ENCODE results near the gene ARHGEF11. TPM values are rescaled to one million over a fixed set of nuclear protein-coding genes. Genes with fewer than 3 reads are reported as not detected.

ARHGEF11 gene
- total RNA-seq, 1 experiment from 2014 or later, result 31.5 TPM

DNA sequence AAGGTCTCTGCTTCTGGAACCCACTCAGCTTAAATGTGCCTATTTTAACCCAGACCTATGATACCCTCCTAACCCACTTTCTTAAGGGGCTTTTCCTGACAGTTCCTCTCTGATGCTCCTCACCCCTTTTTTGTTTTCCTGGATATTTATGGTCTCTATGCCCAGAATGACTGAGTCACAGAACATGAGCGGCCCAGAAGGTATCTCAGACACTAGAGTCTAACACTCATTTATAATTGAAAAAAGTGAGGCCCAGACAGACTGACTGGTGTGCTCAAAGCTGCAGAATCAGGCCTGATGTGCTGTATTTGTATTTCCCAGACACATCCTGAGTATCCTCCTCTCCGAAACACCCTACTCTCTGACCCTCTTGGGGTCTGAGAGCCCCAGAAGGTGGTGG lies 81.1 kb downstream of the ARHGEF11 start:
- peaks cover 6% of the 10 kb centered on the region; the same call in 1 of the 2 replicates for H3K36me3 ChIP-seq (ENCODE audit: low read depth)
- no peaks in the 10 kb centered on the region for H3K9me3 ChIP-seq (ENCODE audit: insufficient read depth, low read depth)
- no peaks in the 10 kb centered on the region for H3K27me3 ChIP-seq (ENCODE audit: insufficient read depth, low read depth)
- H3K79me2 ChIP-seq (ENCODE audit: low read depth), result no peaks in the 10 kb centered on the region
- CTCF ChIA-PET, result no interaction called here
- no peak for TF ChIP-seq EZH2 (IDR thresholded peaks at IDR 0.05; ENCODE audit: low read depth)
- TF ChIP-seq, protein P1, sequence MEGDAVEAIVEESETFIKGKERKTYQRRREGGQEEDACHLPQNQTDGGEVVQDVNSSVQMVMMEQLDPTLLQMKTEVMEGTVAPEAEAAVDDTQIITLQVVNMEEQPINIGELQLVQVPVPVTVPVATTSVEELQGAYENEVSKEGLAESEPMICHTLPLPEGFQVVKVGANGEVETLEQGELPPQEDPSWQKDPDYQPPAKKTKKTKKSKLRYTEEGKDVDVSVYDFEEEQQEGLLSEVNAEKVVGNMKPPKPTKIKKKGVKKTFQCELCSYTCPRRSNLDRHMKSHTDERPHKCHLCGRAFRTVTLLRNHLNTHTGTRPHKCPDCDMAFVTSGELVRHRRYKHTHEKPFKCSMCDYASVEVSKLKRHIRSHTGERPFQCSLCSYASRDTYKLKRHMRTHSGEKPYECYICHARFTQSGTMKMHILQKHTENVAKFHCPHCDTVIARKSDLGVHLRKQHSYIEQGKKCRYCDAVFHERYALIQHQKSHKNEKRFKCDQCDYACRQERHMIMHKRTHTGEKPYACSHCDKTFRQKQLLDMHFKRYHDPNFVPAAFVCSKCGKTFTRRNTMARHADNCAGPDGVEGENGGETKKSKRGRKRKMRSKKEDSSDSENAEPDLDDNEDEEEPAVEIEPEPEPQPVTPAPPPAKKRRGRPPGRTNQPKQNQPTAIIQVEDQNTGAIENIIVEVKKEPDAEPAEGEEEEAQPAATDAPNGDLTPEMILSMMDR (conservative IDR thresholded peaks at IDR 0.05), result no peak
- BruUV-seq (replicated peaks), result no TSS peak
- no peaks in the 10 kb centered on the region for H3K9me2 ChIP-seq (ENCODE audit: insufficient read depth)
- DNase-seq, result no peak
- no peak overlapping the region for H3K27ac ChIP-seq
- no peak overlapping the region for H2AFZ ChIP-seq
- intact Hi-C loops (cut with micrococcal nuclease; ENCODE audit: unreplicated experiment), result loop anchor here (10.0 kb wide), 1 partner anchor 80 kb away; the partner anchor contains the start of gene ARHGEF11
- no peak overlapping the region for H3K4me3 ChIP-seq
- H3F3A ChIP-seq (ENCODE audit: insufficient read depth, low read depth), result peaks cover 3% of the 10 kb centered on the region; the same call in 1 of the 2 replicates
- peaks cover 14% of the 10 kb centered on the region for H3K4me1 ChIP-seq (replicated peaks; ENCODE audit: insufficient read depth)
- H3K4me2 ChIP-seq, result no peak overlapping the region
- H4K20me1 ChIP-seq (ENCODE audit: insufficient read depth), result no peaks in the 10 kb centered on the region
- POLR2A ChIA-PET (ENCODE audit: unreplicated experiment), result no interaction called here

DNA sequence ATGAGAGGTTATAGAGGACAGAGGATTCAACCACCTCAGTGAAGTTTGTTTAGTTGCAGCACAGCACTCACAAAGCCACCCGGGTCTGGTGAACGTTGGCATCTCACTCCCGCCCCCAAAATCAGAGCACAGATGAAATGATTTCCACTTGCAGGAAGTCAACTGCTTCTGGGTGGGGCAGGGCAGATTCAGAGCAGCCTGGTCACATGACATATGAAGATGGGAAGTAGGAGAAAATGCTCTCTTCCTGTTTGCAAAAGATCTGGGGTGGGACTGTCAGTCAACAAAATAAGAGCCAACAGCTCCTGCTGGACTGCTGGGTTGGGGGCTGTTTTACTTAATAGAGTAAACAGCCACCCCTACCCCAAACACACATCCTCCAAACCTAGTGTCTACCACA lies 81.9 kb downstream of the ARHGEF11 start:
- Histone ChIP-seq H3K9me2 (ENCODE audit: insufficient read depth) (no peaks in the 10 kb centered on the region), H3K79me2 (ENCODE audit: low read depth) (no peaks in the 10 kb centered on the region), H2AFZ (no peak overlapping the region), H3K27ac (no peak overlapping the region), H3K4me3 (no peak overlapping the region), H3F3A (ENCODE audit: insufficient read depth, low read depth) (peaks cover 11% of the 10 kb centered on the region), H3K36me3 (ENCODE audit: low read depth) (peaks cover 6% of the 10 kb centered on the region; the same call in 1 of the 2 replicates), H3K4me1 (replicated peaks; ENCODE audit: insufficient read depth) (peaks cover 22% of the 10 kb centered on the region), H3K9me3 (ENCODE audit: insufficient read depth, low read depth) (no peaks in the 10 kb centered on the region), H4K20me1 (ENCODE audit: insufficient read depth) (no peaks in the 10 kb centered on the region), H3K27me3 (ENCODE audit: insufficient read depth, low read depth) (no peaks in the 10 kb centered on the region), H3K4me2 (no peak overlapping the region)
- ChIA-PET CTCF (no interaction called here), POLR2A (ENCODE audit: unreplicated experiment) (no interaction called here)
- TF ChIP-seq, protein P1 (conservative IDR thresholded peaks at IDR 0.05), result no peak
- no peak for TF ChIP-seq EZH2 (IDR thresholded peaks at IDR 0.05; ENCODE audit: low read depth)
- DNase-seq, result no peak
- intact Hi-C loops (cut with micrococcal nuclease; ENCODE audit: unreplicated experiment), result loop anchor here (10.0 kb wide), 1 partner anchor 81 kb away; the partner anchor contains the start of gene ARHGEF11
- BruUV-seq (replicated peaks), result no TSS peak

GRCh38 chr1:156961709-156962108 lies 83.8 kb downstream of the ARHGEF11 start:
- TF ChIP-seq EZH2 (IDR thresholded peaks at IDR 0.05; ENCODE audit: low read depth), result no peak
- TF ChIP-seq, protein P1 (conservative IDR thresholded peaks at IDR 0.05), result peak; percentile 53

More at GRCh38 chr1:156961709-156962108, 83.8 kb downstream of the ARHGEF11 start:
- POLR2A ChIA-PET (ENCODE audit: unreplicated experiment), result no interaction called here
- peaks cover 6% of the 10 kb centered on the region; the same call in 1 of the 2 replicates for H3K36me3 ChIP-seq (ENCODE audit: low read depth)
- no peaks in the 10 kb centered on the region for H3K9me2 ChIP-seq (ENCODE audit: insufficient read depth)
- intact Hi-C loops (cut with micrococcal nuclease; ENCODE audit: unreplicated experiment), result loop anchor here (1.0 to 10.0 kb wide), 2 partner anchors 69 to 83 kb away; partner anchors contain the start of gene ARHGEF11
- H3K79me2 ChIP-seq (ENCODE audit: low read depth), result no peaks in the 10 kb centered on the region
- H3K9me3 ChIP-seq (ENCODE audit: insufficient read depth, low read depth), result no peaks in the 10 kb centered on the region
- no peak overlapping the region for H2AFZ ChIP-seq
- peak in 1 of 2 experiments; percentile 37 for DNase-seq
- H3K4me2 ChIP-seq, result no peak overlapping the region
- CTCF ChIA-PET, result no interaction called here
- peaks cover 28% of the 10 kb centered on the region for H3F3A ChIP-seq (ENCODE audit: insufficient read depth, low read depth)
- H4K20me1 ChIP-seq (ENCODE audit: insufficient read depth), result no peaks in the 10 kb centered on the region
- BruUV-seq (replicated peaks), result no TSS peak
- H3K4me3 ChIP-seq, result no peak overlapping the region
- no peaks in the 10 kb centered on the region for H3K27me3 ChIP-seq (ENCODE audit: insufficient read depth, low read depth)
- H3K4me1 ChIP-seq (replicated peaks; ENCODE audit: insufficient read depth), result peaks cover 41% of the 10 kb centered on the region
- H3K27ac ChIP-seq, result no peak overlapping the region
